ENCODE results near the gene OSBPL7.

The OSBPL7 gene

GRCh38 chr17:47763913-47764582 is 57.5 kb downstream of the OSBPL7 start:
- DNase-seq (ENCODE audit: low read depth in 2 of 2), result no peak

GRCh38 chr17:47762728-47763127 is 58.9 kb downstream of the OSBPL7 start:
- no peak for DNase-seq (ENCODE audit: low read depth in 2 of 2)

- no peak for DNase-seq (ENCODE audit: low read depth in 2 of 2)
Measured at GRCh38 chr17:47760409-47761140, 61.0 kb downstream of the OSBPL7 start.

GRCh38 chr17:47757386-47757785 is 64.2 kb downstream of the OSBPL7 start:
- no peak for DNase-seq (ENCODE audit: low read depth in 2 of 2)

Measured in activated CD8-positive, alpha-beta memory T cell treated with anti-CD3 and anti-CD28 coated beads for 4 hours (primary cell).